Measurements from ENCODE around the gene RAB3C. TPM values are rescaled to one million over a fixed set of nuclear protein-coding genes. Genes with fewer than 3 reads are reported as not detected.

Gene RAB3C
- total RNA-seq, 2 experiments from 2014 or later, result not detected

DNA sequence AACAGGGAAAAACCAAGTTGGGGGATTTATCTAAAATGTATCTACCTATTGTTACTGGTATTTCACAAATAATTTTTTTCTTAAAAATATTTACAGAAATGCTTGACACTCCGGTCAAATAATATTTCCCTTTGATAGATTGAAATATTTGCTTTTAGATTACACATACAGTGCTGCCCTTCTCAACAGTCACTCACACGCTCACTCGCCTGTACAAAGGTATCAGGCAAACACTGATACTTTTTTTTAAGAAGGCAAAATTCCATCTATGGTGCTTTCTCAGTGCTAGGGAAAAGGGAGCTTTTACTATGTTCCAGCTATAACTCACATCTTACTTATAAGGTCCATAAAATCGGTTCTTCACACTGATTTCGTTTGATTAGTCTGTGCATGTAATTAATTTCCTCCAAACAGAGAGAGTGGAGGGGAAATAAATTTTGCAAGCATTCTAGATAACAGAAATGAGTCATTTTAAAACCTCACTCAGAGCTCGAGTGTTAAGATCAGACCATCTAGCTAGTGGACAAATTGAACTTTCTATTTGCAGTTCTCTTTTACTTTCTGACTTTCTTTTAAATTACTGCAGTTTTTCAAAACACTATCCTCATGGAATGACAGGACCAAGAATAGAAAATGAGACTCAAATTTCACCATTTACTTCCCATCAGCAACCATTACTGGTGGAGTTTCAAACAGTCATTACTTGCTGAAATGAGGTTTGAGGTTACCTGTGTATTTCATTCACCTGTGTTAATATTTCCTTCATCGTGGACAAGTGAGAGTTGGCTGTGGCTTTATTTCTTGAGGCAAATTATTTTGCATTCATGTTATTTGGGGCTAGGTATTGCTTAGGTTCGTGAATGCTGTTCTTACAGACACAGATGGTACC lies 273.2 kb downstream of the RAB3C start:
- peaks cover 3% of the 10 kb centered on the region for H3K27me3 Mint-ChIP-seq (ENCODE audit: low read depth)
- intact Hi-C loops (cut with micrococcal nuclease), result loop anchor here (5.0 kb wide), 1 partner anchor 1559 kb away; no protein-coding TSS in a partner anchor

GRCh38 chr5:58857609-58858008 lies 274.7 kb downstream of the RAB3C start:
- Mint-ChIP-seq H3K4me1 (ENCODE audit: low read depth) (no peaks in the 10 kb centered on the region), H3K36me3 (ENCODE audit: low read depth) (no peaks in the 10 kb centered on the region), H3K9me3 (no peaks in the 10 kb centered on the region), H3K27ac (no peak overlapping the region), H3K4me3 (no peak overlapping the region), H3K27me3 (ENCODE audit: low read depth) (peaks cover 3% of the 10 kb centered on the region)
- intact Hi-C loops (cut with micrococcal nuclease), result loop anchor here (5.0 kb wide), 1 partner anchor 1560 kb away; no protein-coding TSS in a partner anchor
- CTCF ChIA-PET, result no interaction called here
- no peak for DNase-seq

More for the DNA sequence above, 273.2 kb downstream of the RAB3C start:
- no peaks in the 10 kb centered on the region for H3K36me3 Mint-ChIP-seq (ENCODE audit: low read depth)
- CTCF ChIA-PET, result interaction anchor here (0.6 to 0.8 kb wide), 2 partner anchors 15 to 141 kb away, joined by 3 to 4 read pairs; no protein-coding TSS in a partner anchor
- H3K27ac Mint-ChIP-seq, result no peak overlapping the region
- no peaks in the 10 kb centered on the region for H3K9me3 Mint-ChIP-seq
- DNase-seq, result no peak
- H3K4me1 Mint-ChIP-seq (ENCODE audit: low read depth), result no peaks in the 10 kb centered on the region
- H3K4me3 Mint-ChIP-seq, result no peak overlapping the region

DNA sequence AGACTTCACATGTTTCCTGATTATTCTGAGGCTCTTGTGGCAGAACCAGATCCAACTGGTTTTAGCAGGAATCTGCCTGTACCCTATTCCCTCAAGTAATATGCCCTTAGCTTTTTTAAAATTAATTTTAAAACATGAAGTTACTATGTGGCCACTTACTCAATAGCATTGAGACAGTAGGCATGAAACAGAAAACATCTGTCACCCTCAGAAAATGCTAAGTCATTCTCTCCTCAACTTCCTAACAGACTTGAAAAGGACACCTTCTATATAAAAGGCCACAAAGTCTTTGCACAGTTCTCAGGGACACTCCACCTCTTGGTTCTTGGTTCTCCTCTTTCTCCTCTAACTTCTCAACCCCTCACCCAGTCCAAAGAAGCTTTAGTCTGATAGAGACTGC lies 277.8 kb downstream of the RAB3C start:
- CTCF ChIA-PET, result interaction anchor here (1.0 to 1.9 kb wide), 3 partner anchors 9 to 26 kb away, joined by 3 to 10 read pairs (median 4); no protein-coding TSS in a partner anchor

DNA sequence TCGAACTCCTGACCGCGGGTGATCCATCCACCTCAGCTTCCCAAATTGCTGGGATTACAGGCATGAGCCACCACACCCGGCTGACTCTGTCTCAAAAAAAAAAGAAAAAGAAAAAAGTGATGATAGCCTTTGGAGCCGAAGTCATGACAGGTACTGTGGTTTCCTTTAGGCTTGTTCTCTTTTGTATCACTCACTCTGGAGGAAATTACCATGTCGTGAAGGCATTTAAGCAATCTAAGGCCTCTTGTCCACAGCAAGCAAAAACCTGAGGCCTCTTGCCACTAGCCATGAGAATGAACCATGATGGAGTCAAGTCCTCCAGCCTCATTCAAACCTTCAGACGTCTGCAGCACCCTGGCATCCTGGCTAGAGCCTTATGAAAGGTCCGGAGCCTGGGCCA lies 286.1 kb downstream of the RAB3C start:
- no peak overlapping the region for H3K27ac Mint-ChIP-seq
- intact Hi-C loops (cut with micrococcal nuclease), result no loop called here

More for the DNA sequence above, 277.8 kb downstream of the RAB3C start:
- DNase-seq, result no peak
- Mint-ChIP-seq H3K27me3 (ENCODE audit: low read depth) (peaks cover 6% of the 10 kb centered on the region), H3K27ac (no peak overlapping the region), H3K4me1 (ENCODE audit: low read depth) (no peaks in the 10 kb centered on the region), H3K4me3 (no peak overlapping the region), H3K36me3 (ENCODE audit: low read depth) (no peaks in the 10 kb centered on the region), H3K9me3 (no peaks in the 10 kb centered on the region)
- intact Hi-C loops (cut with micrococcal nuclease), result no loop called here

GRCh38 chr5:58871648-58872242 lies 288.9 kb downstream of the RAB3C start:
- H3K27me3 Mint-ChIP-seq (ENCODE audit: low read depth), result no peaks in the 10 kb centered on the region
- no peak overlapping the region for H3K27ac Mint-ChIP-seq
- CTCF ChIA-PET, result interaction anchor here (0.6 to 5.5 kb wide), 11 partner anchors 10 to 310 kb away, joined by 3 to 27 read pairs (median 4); no protein-coding TSS in a partner anchor
- no peaks in the 10 kb centered on the region for H3K9me3 Mint-ChIP-seq
- no peaks in the 10 kb centered on the region for H3K4me1 Mint-ChIP-seq (ENCODE audit: low read depth)
- H3K36me3 Mint-ChIP-seq (ENCODE audit: low read depth), result no peaks in the 10 kb centered on the region
- DNase-seq, result peak; percentile 61
- intact Hi-C loops (cut with micrococcal nuclease), result loop anchor here (1.0 to 5.0 kb wide), 4 partner anchors 15 to 511 kb away; no protein-coding TSS in a partner anchor
- no peak overlapping the region for H3K4me3 Mint-ChIP-seq

More for the DNA sequence above, 286.1 kb downstream of the RAB3C start:
- no peaks in the 10 kb centered on the region for H3K36me3 Mint-ChIP-seq (ENCODE audit: low read depth)
- H3K4me1 Mint-ChIP-seq (ENCODE audit: low read depth), result no peaks in the 10 kb centered on the region
- no peak overlapping the region for H3K4me3 Mint-ChIP-seq
- no peaks in the 10 kb centered on the region for H3K9me3 Mint-ChIP-seq
- CTCF ChIA-PET, result interaction anchor here (0.7 to 1.1 kb wide), 3 partner anchors 17 to 19 kb away, joined by 3 to 6 read pairs (median 3); no protein-coding TSS in a partner anchor
- DNase-seq, result no peak
- H3K27me3 Mint-ChIP-seq (ENCODE audit: low read depth), result no peaks in the 10 kb centered on the region

DNA sequence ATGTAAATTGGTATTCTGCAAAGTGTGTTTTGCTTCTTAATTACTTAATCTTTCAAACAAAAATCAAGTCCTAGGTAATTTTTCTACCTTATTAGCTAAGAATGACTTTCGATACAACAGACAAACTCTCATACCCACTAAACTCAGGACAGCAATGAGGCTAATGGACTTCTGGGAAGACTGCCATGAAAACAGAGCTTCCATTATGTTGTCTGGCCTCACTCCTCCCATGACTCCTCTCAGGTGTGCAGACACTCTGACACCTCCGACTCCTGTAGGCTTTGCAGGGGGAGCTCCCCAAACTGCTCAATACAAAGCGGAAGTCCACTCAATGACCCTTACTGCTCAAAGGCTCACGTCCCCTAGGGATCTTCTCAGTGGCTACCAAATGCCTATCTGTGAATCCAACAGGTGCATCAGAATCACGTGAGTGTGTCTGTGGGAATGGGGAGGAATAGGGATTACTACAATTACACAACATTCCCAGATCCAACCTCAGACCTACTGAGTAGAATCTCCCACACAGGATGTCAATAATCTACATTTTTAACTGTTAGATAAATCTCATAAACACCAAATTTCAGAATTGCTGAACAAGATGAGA lies 289.9 kb downstream of the RAB3C start:
- intact Hi-C loops (cut with micrococcal nuclease), result loop anchor here (5.0 kb wide), 2 partner anchors 495 to 510 kb away; no protein-coding TSS in a partner anchor
- H3K27me3 Mint-ChIP-seq (ENCODE audit: low read depth), result peaks cover 2% of the 10 kb centered on the region
- H3K27ac Mint-ChIP-seq, result no peak overlapping the region

GRCh38 chr5:58875599-58875998 lies 292.7 kb downstream of the RAB3C start:
- Mint-ChIP-seq H3K36me3 (ENCODE audit: low read depth) (no peaks in the 10 kb centered on the region), H3K9me3 (no peaks in the 10 kb centered on the region), H3K27me3 (ENCODE audit: low read depth) (peaks cover 2% of the 10 kb centered on the region), H3K4me3 (no peak overlapping the region), H3K27ac (no peak overlapping the region), H3K4me1 (ENCODE audit: low read depth) (no peaks in the 10 kb centered on the region)
- CTCF ChIA-PET, result interaction anchor here (0.7 to 5.5 kb wide), 4 partner anchors 9 to 351 kb away, joined by 3 to 27 read pairs (median 6); no protein-coding TSS in a partner anchor
- intact Hi-C loops (cut with micrococcal nuclease), result no loop called here
- DNase-seq, result no peak

More for the DNA sequence above, 289.9 kb downstream of the RAB3C start:
- no peaks in the 10 kb centered on the region for H3K4me1 Mint-ChIP-seq (ENCODE audit: low read depth)
- H3K4me3 Mint-ChIP-seq, result no peak overlapping the region
- CTCF ChIA-PET, result interaction anchor here (0.7 to 5.5 kb wide), 7 partner anchors 10 to 395 kb away, joined by 3 to 27 read pairs (median 4); no protein-coding TSS in a partner anchor
- no peaks in the 10 kb centered on the region for H3K36me3 Mint-ChIP-seq (ENCODE audit: low read depth)
- DNase-seq, result no peak
- H3K9me3 Mint-ChIP-seq, result no peaks in the 10 kb centered on the region

DNA sequence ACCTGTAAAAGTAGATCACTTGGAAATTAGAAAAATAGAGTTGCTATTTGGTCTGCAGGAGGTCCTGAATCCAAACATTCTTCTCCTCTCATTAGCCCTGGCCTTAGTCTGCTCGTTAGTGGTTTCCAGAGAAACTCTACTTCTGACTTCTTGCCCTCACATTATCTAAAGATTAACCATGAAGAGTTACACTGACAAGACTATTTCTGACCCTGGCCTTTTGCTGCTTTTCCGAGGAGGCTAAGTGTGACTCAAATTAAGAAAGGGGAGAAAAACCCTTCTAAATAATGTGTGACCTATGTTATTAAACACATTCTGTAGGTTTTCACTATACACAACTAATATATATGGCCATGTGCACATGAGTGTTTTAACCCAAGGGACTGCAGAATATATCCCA lies 302.4 kb downstream of the RAB3C start:
- intact Hi-C loops (cut with micrococcal nuclease), result loop anchor here (5.0 kb wide), 1 partner anchor 917 kb away; no protein-coding TSS in a partner anchor
- no peak overlapping the region for H3K27ac Mint-ChIP-seq
- H3K27me3 Mint-ChIP-seq (ENCODE audit: low read depth), result peaks cover 5% of the 10 kb centered on the region
- CTCF ChIA-PET, result interaction anchor here (0.7 to 3.4 kb wide), 14 partner anchors 8 to 433 kb away, joined by 3 to 50 read pairs (median 5); no protein-coding TSS in a partner anchor
- H3K4me3 Mint-ChIP-seq, result no peak overlapping the region
- no peaks in the 10 kb centered on the region for H3K9me3 Mint-ChIP-seq
- H3K36me3 Mint-ChIP-seq (ENCODE audit: low read depth), result no peaks in the 10 kb centered on the region
- DNase-seq, result no peak
- peaks cover 25% of the 10 kb centered on the region for H3K4me1 Mint-ChIP-seq (ENCODE audit: low read depth)

DNA sequence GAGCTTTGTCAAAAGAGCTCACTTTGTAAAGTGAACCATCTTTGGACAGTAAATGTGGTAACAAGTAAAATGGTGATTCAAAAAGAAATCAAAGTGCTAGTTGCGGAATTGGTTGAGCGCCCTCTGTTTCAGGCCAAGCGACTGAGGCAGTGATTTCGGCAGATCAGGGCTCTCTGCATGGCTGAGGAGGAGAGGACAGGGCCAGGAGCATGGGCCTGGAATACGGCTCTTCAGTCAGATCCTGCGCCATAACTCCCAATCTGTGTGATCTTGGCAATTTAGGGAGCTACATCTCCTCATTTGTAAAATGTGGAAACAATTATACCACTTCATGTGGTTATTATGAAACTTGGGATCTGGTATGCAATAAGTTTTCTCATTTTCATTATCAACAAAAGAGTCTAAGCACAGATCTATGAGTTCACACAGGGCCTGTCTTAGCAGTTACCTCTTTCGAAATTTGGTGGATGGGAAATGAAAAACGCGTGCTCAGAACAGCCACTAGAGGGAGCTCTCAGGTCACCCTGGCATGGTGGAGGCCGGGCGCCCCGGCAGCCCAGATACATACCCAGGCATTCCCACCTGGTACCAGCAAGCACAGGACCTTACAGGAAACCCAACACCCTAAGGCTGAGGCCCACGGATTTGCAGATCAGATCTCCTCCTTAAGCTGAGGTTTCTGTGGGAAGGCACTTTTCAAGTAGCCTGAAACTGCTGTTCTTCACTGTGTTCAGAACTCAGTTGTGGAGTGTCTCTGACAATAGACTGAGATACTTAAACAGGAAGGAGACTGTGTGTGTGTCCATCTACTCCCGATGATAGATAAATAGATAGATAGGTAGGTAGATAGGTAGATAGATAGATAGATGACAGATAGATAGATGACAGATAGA lies 303.7 kb downstream of the RAB3C start:
- Mint-ChIP-seq H3K36me3 (ENCODE audit: low read depth) (no peaks in the 10 kb centered on the region), H3K27ac (peak overlapping the region; percentile 76), H3K27me3 (ENCODE audit: low read depth) (peaks cover 5% of the 10 kb centered on the region), H3K4me3 (no peak overlapping the region), H3K9me3 (no peaks in the 10 kb centered on the region), H3K4me1 (ENCODE audit: low read depth) (peaks cover 34% of the 10 kb centered on the region)
- intact Hi-C loops (cut with micrococcal nuclease), result loop anchor here (1.0 to 5.0 kb wide), 11 partner anchors 15 to 916 kb away; no protein-coding TSS in a partner anchor
- CTCF ChIA-PET, result interaction anchor here (0.5 to 3.4 kb wide), 48 partner anchors 8 to 1573 kb away, joined by 3 to 50 read pairs (median 4); no protein-coding TSS in a partner anchor
- DNase-seq, result peak; percentile 78

DNA sequence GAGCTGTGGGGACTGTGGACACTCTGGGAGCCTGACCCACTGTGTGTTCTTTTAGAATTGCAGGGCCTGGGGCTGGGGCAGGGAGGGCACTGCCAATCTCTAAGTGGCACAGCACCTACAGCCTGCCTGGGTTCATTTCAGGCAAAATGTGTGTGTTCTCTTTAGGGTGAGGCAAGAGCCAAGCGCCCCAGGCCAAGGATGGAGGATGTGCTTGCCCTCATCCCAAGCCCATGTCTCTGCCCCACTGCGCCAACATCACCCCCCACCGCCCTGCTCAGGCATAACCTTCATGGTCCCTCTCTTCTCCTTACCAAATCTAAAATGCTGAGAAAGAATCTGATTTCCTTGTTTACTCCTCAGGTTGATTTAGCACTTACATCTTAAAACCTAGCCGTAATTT lies 304.4 kb downstream of the RAB3C start:
- no peaks in the 10 kb centered on the region for H3K9me3 Mint-ChIP-seq
- no peaks in the 10 kb centered on the region for H3K36me3 Mint-ChIP-seq (ENCODE audit: low read depth)
- peaks cover 5% of the 10 kb centered on the region for H3K27me3 Mint-ChIP-seq (ENCODE audit: low read depth)
- CTCF ChIA-PET, result interaction anchor here (0.5 to 3.4 kb wide), 28 partner anchors 8 to 493 kb away, joined by 3 to 50 read pairs (median 5); no protein-coding TSS in a partner anchor
- H3K27ac Mint-ChIP-seq, result peak overlapping the region; percentile 76
- no peak for DNase-seq
- peaks cover 36% of the 10 kb centered on the region for H3K4me1 Mint-ChIP-seq (ENCODE audit: low read depth)
- H3K4me3 Mint-ChIP-seq, result no peak overlapping the region
- intact Hi-C loops (cut with micrococcal nuclease), result loop anchor here (1.0 to 5.0 kb wide), 6 partner anchors 120 to 915 kb away; no protein-coding TSS in a partner anchor

All from activated naive CD4-positive, alpha-beta T cell treated with anti-CD3 and anti-CD28 coated beads for 36 hours (primary cell).